IMR-90 (cell line): ENCODE data around the gene ANXA3. TPM values are rescaled to one million over a fixed set of nuclear protein-coding genes. Genes with fewer than 3 reads are reported as not detected.

ENCODE experiments used
- ATAC-seq: fragments of 200-7000 bp; cut with Tn5 transposase; 2 replicates; pipeline ENCODE4 v1.9.1; 2020; ENCODE audit warnings: low read depth, mild to moderate bottlenecking, moderate library complexity
- BruUV-seq: library from RNA; stranded (reverse); fragments of 400-500 nt; replicated peaks from 2 replicates; lab custom pipeline; 2021; lab: Mats Ljungman, UMichigan
- CTCF ChIA-PET: fragments of 300-600 bp; formaldehyde crosslinking; extraction: SDS; loops from one replicate; lab custom pipeline; 2021; ENCODE audit warnings: antibody characterized with exemption; lab: Yijun Ruan, JAX
- POLR2A ChIA-PET: fragments of 300-600 bp; sonication (Branson Sonifier 250); formaldehyde crosslinking; loops from one replicate; lab custom pipeline; 2022; ENCODE audit warnings: antibody characterized with exemption; ENCODE audit not compliant: unreplicated experiment; lab: Charles Lee
- DNase-seq: peaks from one replicate; pipeline ENCODE4 v3.0.0; 2013
- H2AFZ ChIP-seq: replicated peaks from 2 replicates; pipeline ENCODE3; 2013; ENCODE audit warnings: low read length, mild to moderate bottlenecking; ENCODE audit not compliant: poor library complexity
- H2AK5ac ChIP-seq: 2 replicates; pipeline ENCODE4 v1.6.1; 2013; ENCODE audit warnings: low read depth, low read length, inconsistent platforms
- H2AK9ac ChIP-seq: replicated peaks from 2 replicates; pipeline ENCODE3; 2013; ENCODE audit warnings: mild to moderate bottlenecking, low read depth, low read length, moderate library complexity; ENCODE audit not compliant: poor library complexity
- H2BK120ac ChIP-seq: 2 replicates; pipeline ENCODE4 v1.6.1; 2013; ENCODE audit warnings: low read depth, low read length, inconsistent platforms
- H2BK15ac ChIP-seq: 3 replicates; pipeline ENCODE4 v1.6.1; 2013; ENCODE audit warnings: low read depth, low read length, inconsistent platforms
- H2BK20ac ChIP-seq: 2 replicates; pipeline ENCODE4 v1.6.1; 2013; ENCODE audit warnings: low read depth, mild to moderate bottlenecking, inconsistent platforms, low read length, moderate library complexity
- H2BK5ac ChIP-seq: 2 replicates; pipeline ENCODE4 v1.6.1; 2013; ENCODE audit warnings: mild to moderate bottlenecking, low read depth, low read length, inconsistent platforms; ENCODE audit not compliant: poor library complexity, severe bottlenecking
- H3K14ac ChIP-seq: replicated peaks from 2 replicates; pipeline ENCODE4 v1.6.1; 2013; ENCODE audit warnings: low read depth, low read length, inconsistent platforms
- H3K18ac ChIP-seq: 2 replicates; pipeline ENCODE4 v1.6.1; 2013; ENCODE audit warnings: low read depth, low read length, control low read depth
- H3K23ac ChIP-seq: 2 replicates; pipeline ENCODE4 v1.6.1; 2013; ENCODE audit warnings: low read depth, low read length, inconsistent platforms
- H3K27ac ChIP-seq: 2 replicates; pipeline ENCODE4 v1.5.1; 2013; ENCODE audit warnings: mild to moderate bottlenecking, control low read depth, low read length; ENCODE audit not compliant: insufficient read depth
- H3K27me3 ChIP-seq: 2 replicates; pipeline ENCODE4 v1.6.1; 2013; ENCODE audit warnings: low read length; ENCODE audit not compliant: control insufficient read depth, insufficient read depth
- H3K36me3 ChIP-seq: 2 replicates; pipeline ENCODE4 v1.6.1; 2013; ENCODE audit warnings: low read length, mixed read lengths; ENCODE audit not compliant: control insufficient read depth, insufficient read depth
- H3K4ac ChIP-seq: 2 replicates; pipeline ENCODE4 v1.6.1; 2013; ENCODE audit warnings: low read depth, low read length, inconsistent platforms
- H3K4me1 ChIP-seq: 2 replicates; pipeline ENCODE4 v1.6.1; 2013; ENCODE audit warnings: low read length, mixed read lengths; ENCODE audit not compliant: control insufficient read depth, insufficient read depth
- H3K4me2 ChIP-seq: 2 replicates; pipeline ENCODE4 v1.6.1; 2013; ENCODE audit warnings: low read depth, mild to moderate bottlenecking, control low read depth, low read length, moderate library complexity
- H3K4me3 ChIP-seq: 2 replicates; pipeline ENCODE4 v1.5.1; 2013; ENCODE audit warnings: low read depth, mild to moderate bottlenecking, control low read depth, low read length, moderate library complexity; ENCODE audit not compliant: insufficient read depth
- H3K56ac ChIP-seq: 2 replicates; pipeline ENCODE4 v1.6.1; 2013; ENCODE audit warnings: low read length, inconsistent platforms; ENCODE audit not compliant: insufficient read depth; ENCODE audit errors: extremely low read depth
- H3K79me1 ChIP-seq, 2 experiments: 2 replicates each; pipeline ENCODE4 v1.6.1; 2013; ENCODE audit warnings: low read length in 2 of 2, inconsistent platforms in 1 of 2, low read depth in 1 of 2
- H3K9ac ChIP-seq: 2 replicates; pipeline ENCODE4 v1.6.1; 2013; ENCODE audit warnings: low read depth, low read length, control low read depth
- H3K9me1 ChIP-seq: 2 replicates; pipeline ENCODE4 v1.6.1; 2013; ENCODE audit warnings: low read length, inconsistent platforms; ENCODE audit not compliant: insufficient read depth
- H3K9me3 ChIP-seq: 2 replicates; pipeline ENCODE4 v1.6.1; 2013; ENCODE audit warnings: low read length; ENCODE audit not compliant: control insufficient read depth, insufficient read depth
- H4K20me1 ChIP-seq: 2 replicates; pipeline ENCODE4 v1.6.1; 2013; ENCODE audit warnings: low read length, inconsistent platforms; ENCODE audit not compliant: insufficient read depth
- H4K5ac ChIP-seq: 2 replicates; pipeline ENCODE4 v1.6.1; 2013; ENCODE audit warnings: mild to moderate bottlenecking, low read depth, low read length, control low read depth
- H4K8ac ChIP-seq, 2 experiments: 2 replicates each; pipeline ENCODE4 v1.6.1; 2013; ENCODE audit warnings: low read depth in 2 of 2, low read length in 2 of 2, control low read depth in 1 of 2, inconsistent platforms in 1 of 2
- H4K91ac ChIP-seq: 2 replicates; pipeline ENCODE4 v1.6.1; 2013; ENCODE audit warnings: low read depth, low read length, inconsistent platforms; ENCODE audit not compliant: insufficient read depth
- MAFK ChIP-seq: IDR thresholded peaks from 2 replicates; pipeline ENCODE4 v1.6.1; 2012; ENCODE audit warnings: low read depth, low read length, improper control_type of control experiment
- WGBS, 2 experiments: methylation state at CpG; one replicate each; pipeline versions ENCODE4 v1.1.5 to v1.1.7; 2013; ENCODE audit warnings: missing lambda C conversion rate in 2 of 2; ENCODE audit not compliant: insufficient read length in 1 of 2; ENCODE audit errors: extremely low coverage in 2 of 2; 5-methylcytosine and 5-hydroxymethylcytosine counted together
- dilution Hi-C: fragments of 300-500 bp; cut with HindIII; formaldehyde crosslinking; loops from one replicate; pipeline ENCODE4 v1.14.3; 2018; ENCODE audit warnings: low sequenced_read_pairs; ENCODE audit not compliant: unreplicated experiment
- in situ Hi-C: fragments of 300-500 bp; cut with MboI; formaldehyde crosslinking; loops from 3 replicates; pipeline ENCODE4 v1.14.3; 2019; ENCODE audit warnings: low sequenced_read_pairs, inconsistent platforms, mixed read lengths
- intact Hi-C: fragments of 100-400 bp; cut with micrococcal nuclease; formaldehyde crosslinking; loops from 2 replicates; pipeline ENCODE4 v1.10.0; 2022
- polyA plus RNA-seq, 3 experiments: library from polyadenylated mRNA; depleted of rRNA; stranded (reverse); fragments of >200 nt; gene quantifications; 2 replicates each; pipeline ENCODE4 v1.2.3, GENCODE V29; 2012; ENCODE audit warnings: low replicate concordance in 1 of 3
- total RNA-seq: library from RNA; depleted of rRNA; stranded (reverse); fragments of >200 nt; gene quantifications from 2 replicates; pipeline ENCODE4 v1.2.3, GENCODE V29; 2012
- TF ChIP-seq, protein P1 (sequence below): fragments of 150-350 bp; IDR thresholded peaks from 2 replicates; pipeline ENCODE4 v1.6.1; 2016; ENCODE audit warnings: low read depth, mild to moderate bottlenecking, low read length, moderate library complexity, borderline replicate concordance

Gene ANXA3
- total and polyA plus RNA-seq, 2 of the 4 experiments (the other 2 are of a cell fraction): 4.2 to 5.0 TPM

DNA sequence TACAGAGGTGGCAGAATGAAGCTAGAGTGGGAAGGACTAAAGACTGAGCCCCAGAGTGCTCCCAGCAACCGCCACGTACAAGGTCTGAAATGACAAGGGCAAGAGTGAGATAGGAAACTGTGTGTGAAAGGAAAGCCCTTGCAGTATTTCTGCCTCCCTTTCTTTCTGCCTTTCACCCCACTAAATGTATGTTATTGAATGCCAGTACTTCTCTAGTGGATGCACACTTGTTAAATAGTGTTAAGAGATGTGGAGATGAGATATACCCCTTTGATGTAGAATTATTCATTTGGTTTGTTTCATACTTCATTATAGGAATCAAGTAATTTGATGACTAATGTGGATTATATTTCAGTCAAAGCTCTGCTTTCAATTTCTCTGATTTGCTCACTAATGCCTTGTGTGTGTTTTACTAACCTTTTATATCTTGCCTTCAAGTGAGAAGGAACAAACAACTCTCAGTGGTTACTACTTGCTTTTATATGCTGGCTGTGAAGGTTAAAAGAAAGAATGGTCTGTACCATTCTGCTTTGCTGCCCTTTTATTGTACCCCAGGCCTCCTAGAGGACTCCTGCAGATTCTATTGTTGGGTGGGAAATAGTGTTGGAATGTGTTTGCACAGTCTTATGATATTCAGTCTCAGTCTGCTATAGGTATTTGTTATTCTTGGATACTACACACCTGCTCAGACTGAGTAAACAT lies 8.0 kb upstream of the ANXA3 start:
- H3K4me3 ChIP-seq: no peak overlapping the region
- H3K36me3 ChIP-seq: no peaks in the 10 kb centered on the region
- no peak overlapping the region for H3K9ac ChIP-seq
- no peaks in the 10 kb centered on the region for H4K20me1 ChIP-seq
- H2BK120ac ChIP-seq: peak overlapping the region; percentile 6
- H2AK5ac ChIP-seq: no peak overlapping the region; the same call in 1 of the 2 replicates
- H3K9me1 ChIP-seq: no peaks in the 10 kb centered on the region
- H3K79me1 ChIP-seq: no peaks in the 10 kb centered on the region
- ChIA-PET POLR2A (no interaction called here), CTCF (no interaction called here)
- no peak overlapping the region for H2AK9ac ChIP-seq
- dilution Hi-C loops (no loop called here), in situ Hi-C loops (no loop called here), intact Hi-C loops (no loop called here)
- peak overlapping the region; percentile 6; the same call in 1 of the 2 replicates for H2BK20ac ChIP-seq
- BruUV-seq: no TSS peak
- H4K91ac ChIP-seq: peak overlapping the region; percentile 42; the same call in 1 of the 2 replicates
- ATAC-seq (no peak), DNase-seq (no peak)
- H3K4ac ChIP-seq: no peak overlapping the region
- no peak overlapping the region for H2BK5ac ChIP-seq
- TF ChIP-seq MAFK: peak; percentile 31; the same call in 1 of the 2 replicates
- TF ChIP-seq, protein P1, sequence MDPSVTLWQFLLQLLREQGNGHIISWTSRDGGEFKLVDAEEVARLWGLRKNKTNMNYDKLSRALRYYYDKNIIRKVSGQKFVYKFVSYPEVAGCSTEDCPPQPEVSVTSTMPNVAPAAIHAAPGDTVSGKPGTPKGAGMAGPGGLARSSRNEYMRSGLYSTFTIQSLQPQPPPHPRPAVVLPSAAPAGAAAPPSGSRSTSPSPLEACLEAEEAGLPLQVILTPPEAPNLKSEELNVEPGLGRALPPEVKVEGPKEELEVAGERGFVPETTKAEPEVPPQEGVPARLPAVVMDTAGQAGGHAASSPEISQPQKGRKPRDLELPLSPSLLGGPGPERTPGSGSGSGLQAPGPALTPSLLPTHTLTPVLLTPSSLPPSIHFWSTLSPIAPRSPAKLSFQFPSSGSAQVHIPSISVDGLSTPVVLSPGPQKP: no peak
- H4K8ac ChIP-seq: no peak overlapping the region
- peaks cover 5% of the 10 kb centered on the region; the same call in 1 of the 2 replicates for H3K4me1 ChIP-seq
- H2BK15ac ChIP-seq: peak overlapping the region; percentile 16; the same call in 1 of the 3 replicates
- H4K5ac ChIP-seq: no peak overlapping the region
- no peaks in the 10 kb centered on the region for H3K9me3 ChIP-seq
- no peak overlapping the region for H3K4me2 ChIP-seq
- H3K18ac ChIP-seq: no peak overlapping the region
- H3K27ac ChIP-seq: no peak overlapping the region
- no peaks in the 10 kb centered on the region for H3K27me3 ChIP-seq
- H3K23ac ChIP-seq: no peak overlapping the region; the same call in 1 of the 2 replicates
- H2AFZ ChIP-seq: no peak overlapping the region
- WGBS, 2 experiments: no CpG with 5 or more reads among the region's 2 CpGs
- H3K56ac ChIP-seq: no peak overlapping the region
- no peak overlapping the region for H3K14ac ChIP-seq
